GM23338 (cell line): ENCODE measurements around the gene THADA.

Experiments
- CREB1 ChIP-seq: fragments of 250-450 bp; sonication (Bioruptor Pico); IDR thresholded peaks from 2 replicates; pipeline ENCODE4 v1.5.0; 2020; ENCODE audit warnings: low read depth, mild to moderate bottlenecking, moderate library complexity
- CTCF ChIP-seq, 2 experiments: fragments of 200-600 bp in 1 of 2; sonication (generic) in 1 of 2; conservative IDR thresholded peaks; 2 replicates each; pipeline versions ENCODE4 v1.5.1 to v1.6.1; 2016 to 2017; ENCODE audit warnings: antibody characterized with exemption in 2 of 2, low read depth in 2 of 2, mild to moderate bottlenecking in 2 of 2, moderate library complexity in 1 of 2
- ETS1 ChIP-seq: IDR thresholded peaks from 2 replicates; pipeline ENCODE4 v1.6.1; 2016; ENCODE audit warnings: antibody characterized with exemption
- EZH2 ChIP-seq: fragments of 200-600 bp; sonication (generic); IDR thresholded peaks from one replicate; pipeline ENCODE4 v1.8.0; 2017; ENCODE audit warnings: antibody characterized with exemption, mild to moderate bottlenecking, low read depth; ENCODE audit not compliant: unreplicated experiment
- EZH2phosphoT487 ChIP-seq: fragments of 200-600 bp; sonication (generic); IDR thresholded peaks from one replicate; pipeline ENCODE4 v1.8.1; 2018; ENCODE audit warnings: antibody characterized with exemption; ENCODE audit not compliant: unreplicated experiment
- JUNB ChIP-seq: IDR thresholded peaks from one replicate; pipeline ENCODE4 v1.6.1; 2016; ENCODE audit warnings: antibody characterized with exemption; ENCODE audit not compliant: unreplicated experiment
- POLR2AphosphoS5 ChIP-seq: IDR thresholded peaks from 2 replicates; pipeline ENCODE4 v1.6.1; 2016; ENCODE audit warnings: antibody characterized with exemption, low read depth
- REST ChIP-seq: IDR thresholded peaks from one replicate; pipeline ENCODE4 v1.6.1; 2018; ENCODE audit warnings: antibody characterized with exemption; ENCODE audit not compliant: unreplicated experiment
- STAT1 ChIP-seq: IDR thresholded peaks from one replicate; pipeline ENCODE4 v1.6.1; 2016; ENCODE audit warnings: antibody characterized with exemption; ENCODE audit not compliant: unreplicated experiment
- ZNF114 ChIP-seq: fragments of 250-450 bp; sonication (Bioruptor Pico); IDR thresholded peaks from 2 replicates; pipeline ENCODE4 v1.5.0; 2020; ENCODE audit warnings: mild to moderate bottlenecking, moderate library complexity
- ZNF331 ChIP-seq: fragments of 250-450 bp; sonication (Bioruptor Pico); IDR thresholded peaks from 2 replicates; pipeline ENCODE4 v1.5.0; 2020; ENCODE audit warnings: low read depth, mild to moderate bottlenecking, moderate library complexity

- no peak for TF ChIP-seq EZH2
- no peak for TF ChIP-seq CTCF (conservative IDR thresholded peaks at IDR 0.05; ENCODE audit: low read depth in 2 of 2)
- TF ChIP-seq ZNF114 = no peak
- no peak; the same call in 1 of the 2 replicates for TF ChIP-seq CREB1 (CRISPR knock-in tag)
- TF ChIP-seq POLR2AphosphoS5 = no peak
- TF ChIP-seq REST = no peak
- no peak for TF ChIP-seq ETS1
- TF ChIP-seq STAT1 = no peak
- no peak for TF ChIP-seq EZH2phosphoT487
- TF ChIP-seq JUNB = no peak
- no peak for TF ChIP-seq ZNF331 (CRISPR knock-in tag)
Measured at GRCh38 chr2:43218155-43218701, 377.6 kb downstream of the THADA start.
